HepG2 (cell line): ENCODE measurements around the gene GPATCH8. TPM values are rescaled to one million over a fixed set of nuclear protein-coding genes. Genes with fewer than 3 reads are reported as not detected.

Source experiments
- ATAC-seq: fragments of 200-7000 bp; cut with Tn5 transposase; 3 replicates; pipeline ENCODE4 v1.9.1; 2020; ENCODE audit warnings: mild to moderate bottlenecking, moderate library complexity
- BruUV-seq: library from RNA; stranded (reverse); fragments of 400-500 nt; replicated peaks from 2 replicates; lab custom pipeline; 2021; lab: Mats Ljungman, UMichigan
- CTCF ChIA-PET: fragments of 300-600 bp; formaldehyde crosslinking; extraction: SDS; loops from one replicate; lab custom pipeline; 2021; ENCODE audit warnings: low total read pairs, inconsistent platforms, low intra/inter-chr PET ratio; lab: Yijun Ruan, JAX
- POLR2A ChIA-PET: fragments of 350-600 bp; sonication (Branson Sonifier 250); formaldehyde crosslinking; loops from one replicate; lab custom pipeline; 2020; ENCODE audit warnings: antibody characterized with exemption, inconsistent platforms; lab: Yijun Ruan, JAX
- DNase-seq: peaks from one replicate; pipeline ENCODE4 v3.0.0-alpha.2; 2015; ENCODE audit warnings: low spot score
- FAIRE-seq: peaks from 3 replicates; lab custom pipeline; 2011; peaks lifted over from hg19 to GRCh38; lab: Jason Lieb, UNC
- H2AFZ ChIP-seq: one replicate; pipeline ENCODE4 v1.6.1; 2011; ENCODE audit warnings: low read length, inconsistent platforms
- H3K27ac ChIP-seq: fragments of 300-600 bp; 3 replicates; pipeline ENCODE4 v1.8.0; 2011; ENCODE audit warnings: mixed run types, mild to moderate bottlenecking, mixed read lengths, low read length, inconsistent platforms; ENCODE audit not compliant: insufficient read depth; ENCODE audit errors: extremely low read length
- H3K27me3 ChIP-seq, 2 experiments: fragments of 200-600 bp in 1 of 2; 2 replicates in 1 of 2; 3 replicates in 1 of 2; pipeline versions ENCODE4 v1.6.0 to v1.8.0; 2011; ENCODE audit warnings: low read length in 2 of 2, mild to moderate bottlenecking in 2 of 2, moderate library complexity in 2 of 2, inconsistent platforms in 1 of 2; ENCODE audit not compliant: insufficient read depth in 2 of 2, control insufficient read depth in 1 of 2
- H3K36me3 ChIP-seq, 2 experiments: fragments of 200-600 bp in 1 of 2; replicated peaks in 1 of 2; 2 replicates in 1 of 2; 3 replicates in 1 of 2; pipeline versions ENCODE4 v1.5.1 to v1.8.0; 2011; ENCODE audit warnings: low read length in 2 of 2, inconsistent platforms in 1 of 2; ENCODE audit not compliant: insufficient read depth in 2 of 2, control insufficient read depth in 1 of 2
- H3K4me1 ChIP-seq: 2 replicates; pipeline ENCODE4 v1.5.1; 2012; ENCODE audit warnings: low read length, inconsistent platforms; ENCODE audit not compliant: insufficient read depth
- H3K4me2 ChIP-seq: 2 replicates; pipeline ENCODE4 v1.6.0; 2011; ENCODE audit warnings: low read depth, low read length, inconsistent platforms
- H3K4me3 ChIP-seq, 3 experiments: fragments of 200-600 bp in 1 of 3; sonication (generic), shearing (Covaris generic) in 1 of 3; replicated peaks in 1 of 3; 2 replicates each; pipeline ENCODE4 v1.5.1; 2011 to 2016; ENCODE audit warnings: low read length in 3 of 3, inconsistent platforms in 2 of 3, low read depth in 2 of 3, mild to moderate bottlenecking in 2 of 3, control low read depth in 1 of 3, mixed read lengths in 1 of 3; ENCODE audit not compliant: insufficient read depth in 1 of 3
- H3K79me2 ChIP-seq: one replicate; pipeline ENCODE4 v1.6.1; 2011; ENCODE audit warnings: low read length, inconsistent platforms; ENCODE audit not compliant: insufficient read depth
- H3K9ac ChIP-seq: 2 replicates; pipeline ENCODE4 v1.6.0; 2011; ENCODE audit warnings: mild to moderate bottlenecking, low read depth, low read length, inconsistent platforms; ENCODE audit not compliant: insufficient read depth
- H3K9me3 ChIP-seq: 2 replicates; pipeline ENCODE4 v1.5.1; 2012; ENCODE audit warnings: mild to moderate bottlenecking, low read length
- H4K20me1 ChIP-seq: 2 replicates; pipeline ENCODE4 v1.6.0; 2011; ENCODE audit warnings: inconsistent platforms, mild to moderate bottlenecking, low read length, moderate library complexity; ENCODE audit not compliant: insufficient read depth
- CREB3 ChIP-seq: sonication (generic); formaldehyde crosslinking; IDR thresholded peaks from 2 replicates; pipeline ENCODE4 v1.5.0; 2020; ENCODE audit warnings: missing genetic modification reagents
- SKI ChIP-seq: fragments of 450-650 bp; IDR thresholded peaks from one replicate; pipeline ENCODE4 v1.6.1; 2018; ENCODE audit warnings: mild to moderate bottlenecking; ENCODE audit not compliant: partially characterized antibody
- SP4 ChIP-seq: sonication (generic); formaldehyde crosslinking; IDR thresholded peaks from 2 replicates; pipeline ENCODE4 v1.8.1; 2023; ENCODE audit warnings: mild to moderate bottlenecking, missing genetic modification reagents
- SPEN ChIP-seq: sonication (generic); formaldehyde crosslinking; IDR thresholded peaks from 2 replicates; pipeline ENCODE4 v1.5.1; 2020; ENCODE audit warnings: low read depth, mild to moderate bottlenecking, missing genetic modification reagents
- ZBTB38 ChIP-seq: sonication (generic); formaldehyde crosslinking; IDR thresholded peaks from 2 replicates; pipeline ENCODE4 v1.5.1; 2020; ENCODE audit warnings: mild to moderate bottlenecking, missing genetic modification reagents
- ZNF263 ChIP-seq: sonication (generic); formaldehyde crosslinking; IDR thresholded peaks from 2 replicates; pipeline ENCODE4 v1.4.0; 2020; ENCODE audit warnings: missing genetic modification reagents
- ZNF484 ChIP-seq: sonication (generic); formaldehyde crosslinking; IDR thresholded peaks from 2 replicates; pipeline ENCODE4 v1.5.1; 2020; ENCODE audit warnings: mild to moderate bottlenecking, low read depth, missing genetic modification reagents, borderline replicate concordance
- ZNF558 ChIP-seq: sonication (generic); formaldehyde crosslinking; IDR thresholded peaks from 2 replicates; pipeline ENCODE4 v1.9.0; 2022; ENCODE audit warnings: mild to moderate bottlenecking, missing genetic modification reagents, borderline replicate concordance
- ZNF691 ChIP-seq: sonication (generic); formaldehyde crosslinking; IDR thresholded peaks from 2 replicates; pipeline ENCODE4 v1.4.0; 2020; ENCODE audit warnings: missing genetic modification reagents, low read depth, mild to moderate bottlenecking, borderline replicate concordance
- WGBS: methylation state at CpG from one replicate; pipeline ENCODE4 v1.1.6; 2017; ENCODE audit warnings: low lambda C conversion rate; 5-methylcytosine and 5-hydroxymethylcytosine counted together
- in situ Hi-C: cut with HindIII; loops from 2 replicates; pipeline ENCODE4 v1.10.0; 2017; ENCODE audit warnings: low pct_unique_long_range_greater_than_20kb; ENCODE audit not compliant: extremely low pct_ligation_motif_present
- intact Hi-C: fragments of 100-400 bp; cut with micrococcal nuclease; formaldehyde crosslinking; loops from one replicate; pipeline ENCODE4 v1.10.0; 2022; ENCODE audit not compliant: unreplicated experiment
- polyA plus RNA-seq, 8 experiments: library from polyadenylated mRNA; depleted of rRNA in 3 of 8; stranded (reverse) in 7 of 8; unstranded in 1 of 8; fragments of >200 nt; fragmentation: Illumina TruSeq in 4 of 8; extraction: Trizol in 4 of 8; gene quantifications; 2 replicates each; pipeline versions ENCODE4 v1.2.1 to v1.2.3, GENCODE V29; 2011 to 2016; ENCODE audit warnings: low read depth in 4 of 8, missing spikeins in 1 of 8, mixed read lengths in 1 of 8; ENCODE audit not compliant: insufficient read depth in 1 of 8
- total RNA-seq, 5 experiments: library from RNA; depleted of rRNA; stranded (reverse); fragments of >200 nt; fragmentation: Illumina TruSeq; extraction: Trizol; gene quantifications; 2 replicates each; pipeline ENCODE4 v1.2.3, GENCODE V29; 2016; ENCODE audit warnings: low read depth in 1 of 5
- TF ChIP-seq, protein P1 (sequence below), 2 experiments: sonication (generic) in 1 of 2; formaldehyde crosslinking in 1 of 2; IDR thresholded peaks; 2 replicates each; pipeline versions ENCODE4 v1.4.0 to v1.6.1; 2018 to 2020; ENCODE audit warnings: missing genetic modification reagents in 2 of 2, borderline replicate concordance in 1 of 2, low read depth in 1 of 2, mild to moderate bottlenecking in 1 of 2, missing biosample characterization in 1 of 2
- TF ChIP-seq, protein P2 (sequence below): sonication (generic); formaldehyde crosslinking; IDR thresholded peaks from 2 replicates; pipeline ENCODE4 v1.4.0; 2020; ENCODE audit warnings: mild to moderate bottlenecking, missing genetic modification reagents
- TF ChIP-seq, protein P3 (sequence below): sonication (generic); formaldehyde crosslinking; IDR thresholded peaks from 2 replicates; pipeline ENCODE4 v1.5.0; 2020; ENCODE audit warnings: mild to moderate bottlenecking, missing genetic modification reagents, moderate library complexity

GPATCH8 gene
- total and polyA plus RNA-seq, 2 of the 13 experiments (the other 11 are each of a cell fraction or from before 2014, with no cell fraction given) = 20.7 to 21.5 TPM

DNA sequence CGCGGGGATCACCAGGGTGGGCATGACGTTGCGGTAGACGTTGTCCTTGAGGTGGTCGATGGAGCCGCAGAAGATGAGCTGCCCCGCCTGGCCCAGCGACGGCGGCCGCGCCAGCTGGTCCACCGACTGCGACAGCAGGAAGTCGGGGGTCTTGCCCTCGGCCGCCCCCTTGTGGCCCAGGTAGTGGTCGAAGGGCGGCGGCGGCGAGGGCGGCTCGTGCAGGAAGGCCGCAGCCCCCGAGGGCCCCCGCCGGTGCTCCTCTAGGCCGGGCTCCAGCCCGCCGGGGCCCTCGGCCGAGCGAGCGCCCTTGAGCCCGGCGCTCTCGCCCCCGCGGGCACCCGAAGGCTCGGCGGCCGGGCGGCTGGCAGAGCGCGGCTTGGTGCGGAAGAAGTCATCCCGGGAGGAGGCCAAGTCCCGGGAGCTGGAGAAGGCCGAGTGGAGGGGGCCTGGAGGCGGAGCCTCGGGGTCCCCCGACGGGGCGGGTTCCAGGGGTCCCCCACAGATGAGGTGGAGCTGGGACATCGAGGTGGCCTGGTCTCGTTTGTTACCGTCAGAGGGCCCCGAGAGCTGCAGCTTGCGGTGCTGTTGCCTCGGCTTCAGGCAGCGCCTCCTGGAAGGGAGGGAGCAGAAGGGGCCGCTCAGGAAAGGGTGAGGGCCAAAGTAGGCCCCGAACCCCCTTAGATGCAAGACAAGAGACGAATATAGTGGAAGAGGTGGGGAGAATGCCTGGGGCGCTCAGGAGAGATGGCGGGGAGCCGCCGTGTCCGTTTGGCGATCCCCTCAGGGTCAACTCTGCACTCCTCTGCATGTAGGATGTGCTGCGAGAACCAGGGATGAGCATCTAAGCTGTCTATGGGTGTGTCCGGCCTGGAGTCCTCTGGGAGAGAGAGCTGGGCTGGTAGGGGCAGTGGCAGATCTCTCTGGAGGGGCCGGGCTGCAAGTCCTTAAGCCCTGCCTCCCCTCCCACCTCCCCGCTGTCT is 148.3 kb downstream of the GPATCH8 start:
- ChIA-PET CTCF (interaction anchor here (1.1 to 2.0 kb wide), 2 partner anchors 9 to 168 kb away, joined by 3 to 9 read pairs; partner anchors contain the start of gene FAM171A2), POLR2A (interaction anchor here (1.1 to 4.8 kb wide), 2 partner anchors 9 to 10 kb away, joined by 8 to 24 read pairs; partner anchors contain the start of genes FAM171A2 and GRN)
- Histone ChIP-seq H4K20me1 (no peaks in the 10 kb centered on the region), H3K79me2 (no peaks in the 10 kb centered on the region), H3K4me1 (peaks cover 8% of the 10 kb centered on the region), H3K9ac (peak overlapping the region; percentile 31), H3K36me3 (peaks cover 9 to 24% of the 10 kb centered on the region in 2 experiments), H3K27ac (no peak overlapping the region), H3K27me3 (peaks cover 8 to 10% of the 10 kb centered on the region in 2 experiments; a peak in 3 of 5 replicates), H3K4me2 (peak overlapping the region; percentile 65), H3K9me3 (no peaks in the 10 kb centered on the region), H2AFZ (no peak overlapping the region), H3K4me3 (peak overlapping the region; percentile 24 to 56 (median 45); a peak in 4 of 6 replicates)
- ATAC-seq (peak; percentile 56), DNase-seq (no peak), FAIRE-seq (no peak)
- in situ Hi-C loops (no loop called here), intact Hi-C loops (loop anchor here (10.0 kb wide), 1 partner anchor 170 kb away; no protein-coding TSS in a partner anchor)
- 45% methylated on average over 26 of the region's 77 CpGs for WGBS
- BruUV-seq = no TSS peak
- TF ChIP-seq SPEN (CRISPR knock-in tag) = 0 out of 2 replicates have a peak, but pooled peaks have one; percentile 41
- TF ChIP-seq SP4 (CRISPR knock-in tag) = peak; percentile 64
- TF ChIP-seq CREB3 = peak; percentile 55; the same call in 1 of the 2 replicates
- TF ChIP-seq ZNF484 (CRISPR knock-in tag) = no peak
- peak; percentile 36 for TF ChIP-seq ZBTB38
- peak; percentile 87 for TF ChIP-seq ZNF263 (CRISPR knock-in tag)
- TF ChIP-seq, protein P1, sequence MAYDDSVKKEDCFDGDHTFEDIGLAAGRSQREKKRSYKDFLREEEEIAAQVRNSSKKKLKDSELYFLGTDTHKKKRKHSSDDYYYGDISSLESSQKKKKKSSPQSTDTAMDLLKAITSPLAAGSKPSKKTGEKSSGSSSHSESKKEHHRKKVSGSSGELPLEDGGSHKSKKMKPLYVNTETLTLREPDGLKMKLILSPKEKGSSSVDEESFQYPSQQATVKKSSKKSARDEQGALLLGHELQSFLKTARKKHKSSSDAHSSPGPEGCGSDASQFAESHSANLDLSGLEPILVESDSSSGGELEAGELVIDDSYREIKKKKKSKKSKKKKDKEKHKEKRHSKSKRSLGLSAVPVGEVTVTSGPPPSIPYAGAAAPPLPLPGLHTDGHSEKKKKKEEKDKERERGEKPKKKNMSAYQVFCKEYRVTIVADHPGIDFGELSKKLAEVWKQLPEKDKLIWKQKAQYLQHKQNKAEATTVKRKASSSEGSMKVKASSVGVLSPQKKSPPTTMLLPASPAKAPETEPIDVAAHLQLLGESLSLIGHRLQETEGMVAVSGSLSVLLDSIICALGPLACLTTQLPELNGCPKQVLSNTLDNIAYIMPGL (CRISPR knock-in tag; IDR thresholded peaks at IDR 0.05; ENCODE audit: borderline replicate concordance in 1 of 2, low read depth in 1 of 2) = peak; percentile 86 to 91
- TF ChIP-seq, protein P2, sequence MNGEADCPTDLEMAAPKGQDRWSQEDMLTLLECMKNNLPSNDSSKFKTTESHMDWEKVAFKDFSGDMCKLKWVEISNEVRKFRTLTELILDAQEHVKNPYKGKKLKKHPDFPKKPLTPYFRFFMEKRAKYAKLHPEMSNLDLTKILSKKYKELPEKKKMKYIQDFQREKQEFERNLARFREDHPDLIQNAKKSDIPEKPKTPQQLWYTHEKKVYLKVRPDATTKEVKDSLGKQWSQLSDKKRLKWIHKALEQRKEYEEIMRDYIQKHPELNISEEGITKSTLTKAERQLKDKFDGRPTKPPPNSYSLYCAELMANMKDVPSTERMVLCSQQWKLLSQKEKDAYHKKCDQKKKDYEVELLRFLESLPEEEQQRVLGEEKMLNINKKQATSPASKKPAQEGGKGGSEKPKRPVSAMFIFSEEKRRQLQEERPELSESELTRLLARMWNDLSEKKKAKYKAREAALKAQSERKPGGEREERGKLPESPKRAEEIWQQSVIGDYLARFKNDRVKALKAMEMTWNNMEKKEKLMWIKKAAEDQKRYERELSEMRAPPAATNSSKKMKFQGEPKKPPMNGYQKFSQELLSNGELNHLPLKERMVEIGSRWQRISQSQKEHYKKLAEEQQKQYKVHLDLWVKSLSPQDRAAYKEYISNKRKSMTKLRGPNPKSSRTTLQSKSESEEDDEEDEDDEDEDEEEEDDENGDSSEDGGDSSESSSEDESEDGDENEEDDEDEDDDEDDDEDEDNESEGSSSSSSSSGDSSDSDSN = peak; percentile 83; the same call in 1 of the 2 replicates
- TF ChIP-seq SKI = peak; percentile 50
- TF ChIP-seq ZNF691 (CRISPR knock-in tag) = 0 out of 2 replicates have a peak, but pooled peaks have one; percentile 44
- TF ChIP-seq, protein P3, sequence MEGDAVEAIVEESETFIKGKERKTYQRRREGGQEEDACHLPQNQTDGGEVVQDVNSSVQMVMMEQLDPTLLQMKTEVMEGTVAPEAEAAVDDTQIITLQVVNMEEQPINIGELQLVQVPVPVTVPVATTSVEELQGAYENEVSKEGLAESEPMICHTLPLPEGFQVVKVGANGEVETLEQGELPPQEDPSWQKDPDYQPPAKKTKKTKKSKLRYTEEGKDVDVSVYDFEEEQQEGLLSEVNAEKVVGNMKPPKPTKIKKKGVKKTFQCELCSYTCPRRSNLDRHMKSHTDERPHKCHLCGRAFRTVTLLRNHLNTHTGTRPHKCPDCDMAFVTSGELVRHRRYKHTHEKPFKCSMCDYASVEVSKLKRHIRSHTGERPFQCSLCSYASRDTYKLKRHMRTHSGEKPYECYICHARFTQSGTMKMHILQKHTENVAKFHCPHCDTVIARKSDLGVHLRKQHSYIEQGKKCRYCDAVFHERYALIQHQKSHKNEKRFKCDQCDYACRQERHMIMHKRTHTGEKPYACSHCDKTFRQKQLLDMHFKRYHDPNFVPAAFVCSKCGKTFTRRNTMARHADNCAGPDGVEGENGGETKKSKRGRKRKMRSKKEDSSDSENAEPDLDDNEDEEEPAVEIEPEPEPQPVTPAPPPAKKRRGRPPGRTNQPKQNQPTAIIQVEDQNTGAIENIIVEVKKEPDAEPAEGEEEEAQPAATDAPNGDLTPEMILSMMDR (CRISPR knock-in tag) = peak; percentile 87
- peak; percentile 25; the same call in 1 of the 2 replicates for TF ChIP-seq ZNF558
